ENCODE results near the gene APOB. TPM values are rescaled to one million over a fixed set of nuclear protein-coding genes. Genes with fewer than 3 reads are reported as not detected.

Gene APOB
- total and polyA plus RNA-seq, 2 of the 13 experiments (the other 11 are each of a cell fraction or from before 2014, with no cell fraction given): 1,569 to 2,515 TPM

DNA sequence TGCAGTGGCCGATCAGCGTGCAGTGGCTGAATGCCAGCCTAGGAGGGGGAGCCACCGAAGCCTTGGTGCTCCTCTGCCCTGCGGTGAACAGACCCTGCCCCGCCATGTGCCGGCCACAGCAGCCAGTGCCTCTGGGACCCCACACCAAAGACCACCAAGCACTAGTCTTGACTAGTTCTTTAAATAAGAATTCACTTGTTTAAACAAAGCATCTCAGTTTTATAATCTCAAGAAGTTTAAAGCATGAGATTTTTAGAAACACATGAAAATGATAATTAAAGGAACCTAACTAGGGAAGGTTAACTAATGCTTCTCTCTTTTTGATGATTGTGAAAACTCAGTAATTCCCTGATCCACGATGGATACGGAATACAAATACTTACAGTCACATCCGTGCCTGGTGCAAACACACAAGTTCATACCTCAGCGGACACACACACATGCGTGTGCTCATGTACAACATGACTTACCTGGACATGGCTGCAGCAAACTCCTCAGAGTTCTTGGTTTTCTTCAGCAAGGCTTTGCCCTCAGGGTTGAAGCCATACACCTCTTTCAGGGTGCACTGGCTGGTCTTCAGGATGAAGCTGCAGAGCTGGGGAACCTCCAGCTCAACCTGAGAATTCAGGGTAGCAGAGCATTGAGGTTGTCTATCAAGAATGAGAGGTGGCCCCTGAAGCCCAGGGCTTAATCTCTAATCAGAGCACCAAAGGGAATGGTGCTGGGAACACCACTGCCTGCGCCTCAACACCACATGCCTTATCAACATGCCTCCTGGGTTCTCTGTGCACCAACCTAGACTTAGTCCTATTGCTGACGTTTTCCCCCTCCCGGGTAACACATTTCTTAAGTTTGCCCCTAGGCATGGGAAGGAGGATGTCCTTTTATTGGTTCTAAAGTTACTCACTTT, 3.1 kb downstream of the APOB start (continued):
- TF ChIP-seq, protein P1, sequence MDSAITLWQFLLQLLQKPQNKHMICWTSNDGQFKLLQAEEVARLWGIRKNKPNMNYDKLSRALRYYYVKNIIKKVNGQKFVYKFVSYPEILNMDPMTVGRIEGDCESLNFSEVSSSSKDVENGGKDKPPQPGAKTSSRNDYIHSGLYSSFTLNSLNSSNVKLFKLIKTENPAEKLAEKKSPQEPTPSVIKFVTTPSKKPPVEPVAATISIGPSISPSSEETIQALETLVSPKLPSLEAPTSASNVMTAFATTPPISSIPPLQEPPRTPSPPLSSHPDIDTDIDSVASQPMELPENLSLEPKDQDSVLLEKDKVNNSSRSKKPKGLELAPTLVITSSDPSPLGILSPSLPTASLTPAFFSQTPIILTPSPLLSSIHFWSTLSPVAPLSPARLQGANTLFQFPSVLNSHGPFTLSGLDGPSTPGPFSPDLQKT (CRISPR knock-in tag; IDR thresholded peaks at IDR 0.05; ENCODE audit: borderline replicate concordance): no peak
- no peak for TF ChIP-seq PRMT3 (CRISPR knock-in tag; IDR thresholded peaks at IDR 0.05; ENCODE audit: borderline replicate concordance, low read depth)
- TF ChIP-seq ZSCAN31 (CRISPR knock-in tag; IDR thresholded peaks at IDR 0.05; ENCODE audit: low read depth): peak; percentile 24
- no peak for TF ChIP-seq SP140L (CRISPR knock-in tag; IDR thresholded peaks at IDR 0.05; ENCODE audit: borderline replicate concordance)
- TF ChIP-seq ZNF772 (CRISPR knock-in tag; IDR thresholded peaks at IDR 0.05): no peak; the same call in 1 of the 2 replicates
- TF ChIP-seq, protein P2, sequence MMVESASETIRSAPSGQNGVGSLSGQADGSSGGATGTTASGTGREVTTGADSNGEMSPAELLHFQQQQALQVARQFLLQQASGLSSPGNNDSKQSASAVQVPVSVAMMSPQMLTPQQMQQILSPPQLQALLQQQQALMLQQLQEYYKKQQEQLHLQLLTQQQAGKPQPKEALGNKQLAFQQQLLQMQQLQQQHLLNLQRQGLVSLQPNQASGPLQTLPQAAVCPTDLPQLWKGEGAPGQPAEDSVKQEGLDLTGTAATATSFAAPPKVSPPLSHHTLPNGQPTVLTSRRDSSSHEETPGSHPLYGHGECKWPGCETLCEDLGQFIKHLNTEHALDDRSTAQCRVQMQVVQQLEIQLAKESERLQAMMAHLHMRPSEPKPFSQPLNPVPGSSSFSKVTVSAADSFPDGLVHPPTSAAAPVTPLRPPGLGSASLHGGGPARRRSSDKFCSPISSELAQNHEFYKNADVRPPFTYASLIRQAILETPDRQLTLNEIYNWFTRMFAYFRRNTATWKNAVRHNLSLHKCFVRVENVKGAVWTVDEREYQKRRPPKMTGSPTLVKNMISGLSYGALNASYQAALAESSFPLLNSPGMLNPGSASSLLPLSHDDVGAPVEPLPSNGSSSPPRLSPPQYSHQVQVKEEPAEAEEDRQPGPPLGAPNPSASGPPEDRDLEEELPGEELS (CRISPR knock-in tag; IDR thresholded peaks at IDR 0.05): 0 out of 2 replicates have a peak, but pooled peaks have one; percentile 10
- no peak for TF ChIP-seq ZNF180 (CRISPR knock-in tag; IDR thresholded peaks at IDR 0.05; ENCODE audit: borderline replicate concordance, low read depth)
- 0 out of 2 replicates have a peak, but pooled peaks have one; percentile 67 for TF ChIP-seq ZBTB20 (CRISPR knock-in tag; IDR thresholded peaks at IDR 0.05; ENCODE audit: borderline replicate concordance, low read depth)
- TF ChIP-seq ETV5 (CRISPR knock-in tag; IDR thresholded peaks at IDR 0.05; ENCODE audit: borderline replicate concordance): no peak
- no peak for TF ChIP-seq IKZF1 (IDR thresholded peaks at IDR 0.05)
- TF ChIP-seq ELF4 (CRISPR knock-in tag; IDR thresholded peaks at IDR 0.05; ENCODE audit: borderline replicate concordance): no peak; the same call in 1 of the 2 replicates
- TF ChIP-seq PTBP1 (IDR thresholded peaks at IDR 0.05; ENCODE audit: low read depth, low read length, poor library complexity, severe bottlenecking): no peak
- no peak for TF ChIP-seq ZNF282 (IDR thresholded peaks at IDR 0.05; ENCODE audit: partially characterized antibody)
- TF ChIP-seq SIN3A (IDR thresholded peaks at IDR 0.05; ENCODE audit: borderline replicate concordance, low read depth, low read length): no peak
- TF ChIP-seq, protein P3, sequence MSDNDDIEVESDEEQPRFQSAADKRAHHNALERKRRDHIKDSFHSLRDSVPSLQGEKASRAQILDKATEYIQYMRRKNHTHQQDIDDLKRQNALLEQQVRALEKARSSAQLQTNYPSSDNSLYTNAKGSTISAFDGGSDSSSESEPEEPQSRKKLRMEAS (IDR thresholded peaks at IDR 0.05): peak; percentile 57
- no peak for TF ChIP-seq ZNF850 (CRISPR knock-in tag; conservative IDR thresholded peaks at IDR 0.05)
- TF ChIP-seq PAF1 (CRISPR knock-in tag; IDR thresholded peaks at IDR 0.05): peak; percentile 99
- TF ChIP-seq RNF2 (conservative IDR thresholded peaks at IDR 0.05; ENCODE audit: low read depth): no peak
- peak; percentile 26; the same call in 1 of the 2 replicates for TF ChIP-seq POLR2AphosphoS2 (IDR thresholded peaks at IDR 0.05; ENCODE audit: low read depth, low read length)
- no peak for TF ChIP-seq KLF12 (CRISPR knock-in tag; IDR thresholded peaks at IDR 0.05; ENCODE audit: borderline replicate concordance)
- TF ChIP-seq KLF6 (CRISPR knock-in tag; IDR thresholded peaks at IDR 0.05): 0 out of 2 replicates have a peak, but pooled peaks have one; percentile 42
- no peak for TF ChIP-seq HIVEP1 (CRISPR knock-in tag; IDR thresholded peaks at IDR 0.05)
- no peak for TF ChIP-seq ARNT (IDR thresholded peaks at IDR 0.05)
- TF ChIP-seq, protein P4, sequence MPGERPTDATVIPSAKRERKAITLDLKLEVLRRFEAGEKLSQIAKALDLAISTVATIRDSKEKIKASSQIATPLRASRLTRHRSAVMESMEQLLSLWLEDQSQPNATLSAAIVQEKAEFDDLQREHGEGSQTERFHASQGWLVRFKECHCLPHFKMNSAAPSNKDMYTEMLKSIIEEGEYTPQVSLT (CRISPR knock-in tag; IDR thresholded peaks at IDR 0.05; ENCODE audit: borderline replicate concordance, low read depth): no peak

All from HepG2 (cell line).